Right lobe of liver (tissue), 6 donors: Measurements from ENCODE around the gene SLC38A3. TPM values are rescaled to one million over a fixed set of nuclear protein-coding genes. Genes with fewer than 3 reads are reported as not detected.
"Not testable (repeated sequence)": the region's sequence is repeated elsewhere in the genome, so short reads cannot be mapped to it uniquely, and the experiment has no call there.

Source experiments
- ATAC-seq, 4 donors: fragments of 200-7000 bp; cut with Tn5 transposase; one replicate each; pipeline ENCODE4 v1.9.1; 2020; ENCODE audit warnings: mild to moderate bottlenecking in 4 of 4, moderate library complexity in 4 of 4
- DNase-seq, 3 donors: peaks; one replicate each; pipeline ENCODE4 v3.0.0-alpha.2; 2020
- H3K27ac ChIP-seq, 3 donors: fragments of 200-600 bp; one replicate each; pipeline ENCODE4 v1.8.0; 2022
- H3K27me3 ChIP-seq, 2 donors: fragments of 200-600 bp; one replicate each; pipeline ENCODE4 v1.8.0; 2022
- H3K36me3 ChIP-seq, 4 donors: fragments of 200-600 bp; sonication (generic) in 1 of 4; one replicate each; pipeline versions ENCODE4 v1.5.1 to v1.8.0; 2017 to 2022; ENCODE audit warnings: control low read depth in 1 of 4
- H3K4me1 ChIP-seq, 4 donors: fragments of 200-600 bp; sonication (generic) in 1 of 4; one replicate each; pipeline versions ENCODE4 v1.5.1 to v1.8.0; 2017 to 2022; ENCODE audit warnings: control low read depth in 1 of 4
- H3K4me3 ChIP-seq, 3 donors: fragments of 200-600 bp; one replicate each; pipeline ENCODE4 v1.8.0; 2022
- H3K9me3 ChIP-seq, 4 donors: fragments of 200-600 bp; sonication (generic) in 1 of 4; one replicate each; pipeline versions ENCODE4 v1.5.1 to v1.8.0; 2017 to 2022; ENCODE audit warnings: control low read depth in 1 of 4
- POLR2A ChIP-seq: fragments of 450-650 bp; IDR thresholded peaks from one replicate; pipeline ENCODE4 v1.6.1; 2017; ENCODE audit warnings: antibody characterized with exemption, mild to moderate bottlenecking
- WGBS: methylation state at CpG from one replicate; pipeline ENCODE4 v1.1.6; 2018; ENCODE audit warnings: low coverage, low lambda C conversion rate; ENCODE audit not compliant: insufficient coverage; ENCODE audit errors: missing lambda C conversion rate; 5-methylcytosine and 5-hydroxymethylcytosine counted together
- intact Hi-C, 2 donors: fragments of 100-400 bp; cut with DNase I; formaldehyde crosslinking; loops; one replicate each; pipeline versions ENCODE4 v1.11.2 to v1.14.1; 2022
- total RNA-seq, 6 experiments: library from RNA; depleted of rRNA in 2 of 6; stranded (reverse); fragments of >200 nt in 2 of 6; fragmentation: NEBNext Ultra II Directional in 3 of 6; extraction: Animal tissue kit (Norgen Biotek cat#: 25700) in 3 of 6; gene quantifications; one replicate each; pipeline versions ENCODE4 v1.1.0 to v1.2.4, GENCODE V29; 2016 to 2023
- TF ChIP-seq, protein P1 (sequence below), 4 donors: fragments of 200-600 bp in 3 of 4; fragments of 450-650 bp in 1 of 4; IDR thresholded peaks; one replicate each; pipeline versions ENCODE4 v1.5.1 to v1.8.0; 2016 to 2022; ENCODE audit warnings: antibody characterized with exemption in 4 of 4, mild to moderate bottlenecking in 2 of 4
- donor health status: DM: no; HTN: yes; CAD: no.
- donor health status: DM: no; HTN: no; CAD: no.
- donor health status: DM: no; HTN: no; CAD: no.
- donor health status: DM: no; HTN: yes; CAD: no.
- donor health status: DM: no; HTN: yes; CAD: no.

Gene SLC38A3
- total RNA-seq, 6 experiments from 2014 or later = 77.7 to 311 (median 190) TPM

DNA sequence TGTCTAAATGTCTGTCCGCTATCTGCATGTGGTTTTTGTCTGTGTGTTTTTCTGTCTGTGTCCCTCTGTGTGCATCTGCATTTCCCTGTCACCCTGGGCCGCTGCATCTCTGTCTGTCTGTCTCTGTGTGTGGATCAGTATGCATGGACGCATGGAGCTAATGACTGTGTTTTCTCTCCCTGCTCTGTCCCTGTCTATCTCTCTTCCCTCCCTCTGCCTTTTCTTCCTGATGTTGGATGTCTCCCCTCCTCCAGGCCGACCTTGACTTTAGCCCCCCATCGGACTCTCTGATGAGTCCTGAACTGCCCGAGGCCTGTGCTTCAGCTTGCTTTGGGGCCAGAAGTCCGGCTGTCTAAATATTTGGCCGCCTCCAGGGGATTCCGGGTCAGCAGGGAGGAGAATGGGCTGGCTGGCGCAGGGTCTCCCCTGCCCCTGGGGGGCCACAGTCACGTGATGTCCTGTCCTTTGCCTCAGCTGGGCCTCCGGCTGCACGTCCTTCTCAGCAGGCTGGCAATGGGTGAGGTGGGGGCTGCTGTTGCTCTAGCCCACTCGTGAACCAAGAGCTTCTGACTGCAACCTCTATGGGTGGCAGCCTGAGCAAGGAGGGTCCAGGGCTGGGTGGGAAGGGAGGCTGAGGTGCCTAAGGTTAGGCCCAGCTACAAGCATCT is 3.7 kb downstream of the SLC38A3 start:
- H3K27ac ChIP-seq = peak overlapping the region; percentile 76 to 99 (median 98)
- 31% methylated on average over 6 of the region's 14 CpGs for WGBS
- TF ChIP-seq, protein P1, sequence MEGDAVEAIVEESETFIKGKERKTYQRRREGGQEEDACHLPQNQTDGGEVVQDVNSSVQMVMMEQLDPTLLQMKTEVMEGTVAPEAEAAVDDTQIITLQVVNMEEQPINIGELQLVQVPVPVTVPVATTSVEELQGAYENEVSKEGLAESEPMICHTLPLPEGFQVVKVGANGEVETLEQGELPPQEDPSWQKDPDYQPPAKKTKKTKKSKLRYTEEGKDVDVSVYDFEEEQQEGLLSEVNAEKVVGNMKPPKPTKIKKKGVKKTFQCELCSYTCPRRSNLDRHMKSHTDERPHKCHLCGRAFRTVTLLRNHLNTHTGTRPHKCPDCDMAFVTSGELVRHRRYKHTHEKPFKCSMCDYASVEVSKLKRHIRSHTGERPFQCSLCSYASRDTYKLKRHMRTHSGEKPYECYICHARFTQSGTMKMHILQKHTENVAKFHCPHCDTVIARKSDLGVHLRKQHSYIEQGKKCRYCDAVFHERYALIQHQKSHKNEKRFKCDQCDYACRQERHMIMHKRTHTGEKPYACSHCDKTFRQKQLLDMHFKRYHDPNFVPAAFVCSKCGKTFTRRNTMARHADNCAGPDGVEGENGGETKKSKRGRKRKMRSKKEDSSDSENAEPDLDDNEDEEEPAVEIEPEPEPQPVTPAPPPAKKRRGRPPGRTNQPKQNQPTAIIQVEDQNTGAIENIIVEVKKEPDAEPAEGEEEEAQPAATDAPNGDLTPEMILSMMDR (IDR thresholded peaks at IDR 0.05) = no peak
- no peak for TF ChIP-seq POLR2A
- H3K9me3 ChIP-seq = no peaks in the 10 kb centered on the region
- no peaks in the 10 kb centered on the region for H3K36me3 ChIP-seq
- H3K27me3 ChIP-seq = no peaks in the 10 kb centered on the region
- peak in 1 of 4 donors; percentile 5 for ATAC-seq
- DNase-seq = no peak
- peak overlapping the region in 2 of 3 donors; percentile 88 to 94 for H3K4me3 ChIP-seq
- H3K4me1 ChIP-seq = peaks cover 0 to 76% (median 30%) of the 10 kb centered on the region in 4 donors
- intact Hi-C loops = no loop called here

DNA sequence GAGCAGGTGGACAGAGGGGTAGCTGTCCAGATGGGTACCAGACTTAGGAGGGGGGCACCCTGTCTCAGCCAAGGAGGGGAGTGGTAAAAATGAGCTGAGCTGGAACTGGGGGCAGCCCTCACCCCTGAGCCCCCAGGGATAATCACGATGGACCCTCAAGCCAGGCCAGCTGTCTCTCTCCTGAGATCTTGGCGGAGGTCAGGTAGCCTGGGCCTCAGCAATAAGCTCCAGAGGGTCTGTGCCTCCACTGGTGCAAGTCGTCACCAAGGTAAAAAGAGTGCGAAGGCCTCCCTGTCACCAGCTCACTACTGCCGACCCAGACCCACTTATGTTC is 5.1 kb downstream of the SLC38A3 start:
- no peak for ATAC-seq

DNA sequence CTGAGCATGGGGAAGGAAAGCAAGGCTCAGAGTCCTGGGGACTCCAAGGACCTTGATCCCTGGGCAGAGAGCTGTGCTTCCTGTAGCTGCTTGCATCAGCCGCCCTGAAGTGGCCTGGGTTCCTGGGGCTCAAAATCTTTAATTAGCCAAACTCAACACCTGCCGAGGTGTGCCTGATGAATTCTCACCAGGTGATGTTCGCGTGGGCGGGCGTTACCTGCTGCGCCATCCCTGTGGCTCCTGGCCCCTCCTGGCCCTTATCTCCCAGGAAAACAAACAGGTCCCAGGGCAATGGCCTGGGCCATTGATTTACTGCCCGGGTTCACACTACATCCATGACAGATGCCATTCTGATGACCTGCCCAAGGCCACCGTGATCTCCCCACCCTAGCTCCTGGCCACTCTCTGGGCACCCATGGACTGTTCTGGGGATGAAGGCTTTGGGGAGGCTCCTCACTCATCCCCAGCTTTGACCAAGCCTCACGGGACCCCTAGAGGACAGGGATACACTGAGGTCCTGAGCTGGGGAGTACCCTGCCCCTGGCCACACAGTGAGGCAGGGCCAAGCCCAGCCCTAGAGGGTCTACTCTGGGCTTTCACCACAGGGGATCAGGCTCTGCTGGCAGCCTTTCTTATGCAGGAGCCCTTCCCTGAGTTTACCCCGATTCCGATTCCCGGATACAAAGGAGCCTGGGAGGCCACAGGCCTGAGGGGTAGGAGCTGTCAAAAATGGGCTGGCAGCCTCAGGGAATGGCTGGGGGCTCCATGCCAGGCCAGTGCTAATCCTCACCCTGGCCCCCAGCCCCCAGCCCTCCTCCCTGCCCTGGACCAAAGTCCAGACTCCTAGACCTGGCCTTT is 5.7 kb downstream of the SLC38A3 start:
- Histone ChIP-seq H3K27ac (peak overlapping the region; percentile 73 to 99 (median 89)), H3K36me3 (peaks cover 0 to 14% (median 0%) of the 10 kb centered on the region in 4 donors), H3K9me3 (no peaks in the 10 kb centered on the region), H3K4me1 (peaks cover 0 to 78% (median 27%) of the 10 kb centered on the region in 4 donors), H3K27me3 (no peaks in the 10 kb centered on the region), H3K4me3 (peak overlapping the region in 2 of 3 donors; percentile 21 to 31)
- ATAC-seq (peak; percentile 54 to 70 (median 66)), DNase-seq (peak; percentile 84 to 93 (median 93))
- intact Hi-C loops = no loop called here
- TF ChIP-seq, protein P1 (IDR thresholded peaks at IDR 0.05) = no peak
- TF ChIP-seq POLR2A = no peak
- WGBS = 17% methylated on average over 2 of the region's 13 CpGs

More for the DNA sequence above, 5.1 kb downstream of the SLC38A3 start:
- H3K27ac ChIP-seq = peak overlapping the region; percentile 73 to 99 (median 89)
- intact Hi-C loops = no loop called here
- no peaks in the 10 kb centered on the region for H3K27me3 ChIP-seq
- TF ChIP-seq POLR2A = no peak
- peaks cover 0 to 9% (median 0%) of the 10 kb centered on the region in 4 donors for H3K36me3 ChIP-seq
- DNase-seq = no peak
- no CpG with 5 or more reads among the region's 5 CpGs for WGBS
- no peaks in the 10 kb centered on the region for H3K9me3 ChIP-seq
- H3K4me1 ChIP-seq = peaks cover 0 to 77% (median 27%) of the 10 kb centered on the region in 4 donors
- H3K4me3 ChIP-seq = no peak overlapping the region

DNA sequence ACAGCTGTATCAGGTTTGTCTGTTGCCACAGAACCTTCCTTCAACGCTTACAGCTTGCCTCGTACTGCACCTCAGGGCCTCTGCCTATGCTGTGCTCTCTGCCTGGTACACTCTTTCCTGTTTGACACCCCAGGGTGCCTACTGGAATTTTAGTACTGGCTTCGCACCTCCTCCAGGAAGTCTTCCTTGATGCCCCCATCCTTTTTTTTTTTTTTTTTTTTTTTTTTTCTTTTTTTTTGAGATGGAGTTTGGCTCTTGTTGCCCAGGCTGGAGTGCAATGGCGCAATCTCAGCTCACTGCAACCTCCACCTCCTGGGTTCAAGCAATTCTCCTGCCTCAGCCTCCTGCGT is 6.3 kb downstream of the SLC38A3 start:
- Histone ChIP-seq H3K4me3 (peak overlapping the region in 2 of 3 donors; percentile 3 to 19), H3K36me3 (peaks cover 0 to 20% (median 0%) of the 10 kb centered on the region in 4 donors), H3K4me1 (peaks cover 0 to 78% (median 27%) of the 10 kb centered on the region in 4 donors), H3K27ac (peak overlapping the region; percentile 73 to 99 (median 89))
- intact Hi-C loops, H3K9me3 ChIP-seq, ATAC-seq, H3K27me3 ChIP-seq, DNase-seq: not testable (repeated sequence)
- 51% methylated on average over 5 of the region's 5 CpGs for WGBS

DNA sequence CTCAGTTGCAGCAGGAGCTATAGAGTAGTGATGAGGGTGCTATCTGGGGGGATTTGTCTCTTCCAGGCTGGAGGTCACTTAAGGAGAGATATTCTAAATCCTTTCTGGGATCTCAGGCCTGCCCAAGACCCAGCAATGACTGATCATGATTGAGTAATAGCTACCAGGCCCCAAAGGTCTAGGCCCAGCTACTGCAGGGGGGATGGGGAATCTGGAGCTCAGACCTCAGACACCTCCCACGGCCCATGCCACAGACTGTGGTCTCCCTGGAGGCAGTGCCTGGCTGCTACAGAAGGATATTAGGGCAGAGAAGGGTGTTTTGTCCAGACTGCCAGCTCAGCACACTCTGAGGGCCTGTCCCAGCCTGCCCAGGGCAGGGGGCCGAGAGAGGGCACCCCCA is 6.9 kb downstream of the SLC38A3 start:
- 31% methylated on average over 2 of the region's 2 CpGs for WGBS
- no peaks in the 10 kb centered on the region for H3K9me3 ChIP-seq
- intact Hi-C loops = no loop called here
- H3K36me3 ChIP-seq = peaks cover 0 to 26% (median 3%) of the 10 kb centered on the region in 4 donors
- H3K27me3 ChIP-seq = no peaks in the 10 kb centered on the region
- H3K4me1 ChIP-seq = peaks cover 0 to 72% (median 26%) of the 10 kb centered on the region in 4 donors
- TF ChIP-seq POLR2A = no peak
- TF ChIP-seq, protein P1 (IDR thresholded peaks at IDR 0.05) = no peak
- H3K27ac ChIP-seq = peak overlapping the region; percentile 73 to 99 (median 89)
- ATAC-seq (peak; percentile 6 to 42 (median 24)), DNase-seq (peak in 1 of 3 donors; percentile 60)
- peak overlapping the region in 2 of 3 donors; percentile 3 to 20 for H3K4me3 ChIP-seq
